Stimulated activated CD8-positive, alpha-beta memory T cell treated with anti-CD3 and anti-CD28 coated beads, Interleukin-7, amount 100 ng/mL, for 48 hours (primary cell): ENCODE data around the gene DHX57.

Experiments used
- DNase-seq, 2 donors: peaks; one replicate each; pipeline ENCODE4 v3.0.0-alpha.2; 2020; ENCODE audit warnings: low read depth in 1 of 2; ENCODE audit errors: extremely low read depth in 1 of 2

DHX57 gene, protein sequence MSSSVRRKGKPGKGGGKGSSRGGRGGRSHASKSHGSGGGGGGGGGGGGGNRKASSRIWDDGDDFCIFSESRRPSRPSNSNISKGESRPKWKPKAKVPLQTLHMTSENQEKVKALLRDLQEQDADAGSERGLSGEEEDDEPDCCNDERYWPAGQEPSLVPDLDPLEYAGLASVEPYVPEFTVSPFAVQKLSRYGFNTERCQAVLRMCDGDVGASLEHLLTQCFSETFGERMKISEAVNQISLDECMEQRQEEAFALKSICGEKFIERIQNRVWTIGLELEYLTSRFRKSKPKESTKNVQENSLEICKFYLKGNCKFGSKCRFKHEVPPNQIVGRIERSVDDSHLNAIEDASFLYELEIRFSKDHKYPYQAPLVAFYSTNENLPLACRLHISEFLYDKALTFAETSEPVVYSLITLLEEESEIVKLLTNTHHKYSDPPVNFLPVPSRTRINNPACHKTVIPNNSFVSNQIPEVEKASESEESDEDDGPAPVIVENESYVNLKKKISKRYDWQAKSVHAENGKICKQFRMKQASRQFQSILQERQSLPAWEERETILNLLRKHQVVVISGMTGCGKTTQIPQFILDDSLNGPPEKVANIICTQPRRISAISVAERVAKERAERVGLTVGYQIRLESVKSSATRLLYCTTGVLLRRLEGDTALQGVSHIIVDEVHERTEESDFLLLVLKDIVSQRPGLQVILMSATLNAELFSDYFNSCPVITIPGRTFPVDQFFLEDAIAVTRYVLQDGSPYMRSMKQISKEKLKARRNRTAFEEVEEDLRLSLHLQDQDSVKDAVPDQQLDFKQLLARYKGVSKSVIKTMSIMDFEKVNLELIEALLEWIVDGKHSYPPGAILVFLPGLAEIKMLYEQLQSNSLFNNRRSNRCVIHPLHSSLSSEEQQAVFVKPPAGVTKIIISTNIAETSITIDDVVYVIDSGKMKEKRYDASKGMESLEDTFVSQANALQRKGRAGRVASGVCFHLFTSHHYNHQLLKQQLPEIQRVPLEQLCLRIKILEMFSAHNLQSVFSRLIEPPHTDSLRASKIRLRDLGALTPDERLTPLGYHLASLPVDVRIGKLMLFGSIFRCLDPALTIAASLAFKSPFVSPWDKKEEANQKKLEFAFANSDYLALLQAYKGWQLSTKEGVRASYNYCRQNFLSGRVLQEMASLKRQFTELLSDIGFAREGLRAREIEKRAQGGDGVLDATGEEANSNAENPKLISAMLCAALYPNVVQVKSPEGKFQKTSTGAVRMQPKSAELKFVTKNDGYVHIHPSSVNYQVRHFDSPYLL (N-terminal part only)

GRCh38 chr2:38875576-38876367, at the start of gene DHX57, which contains the start of gene MORN2:
Gene DHX57 (minus strand): TSS chr2:38875934. CDS start chr2:38868405, 7,529 bp downstream.
Gene MORN2 (plus strand): TSS chr2:38875976.
- DNase-seq, result peak; percentile 62 to 76

GRCh38 chr2:38922902-38923301, 47.2 kb upstream of the DHX57 start:
- DNase-seq, result no peak

DNA sequence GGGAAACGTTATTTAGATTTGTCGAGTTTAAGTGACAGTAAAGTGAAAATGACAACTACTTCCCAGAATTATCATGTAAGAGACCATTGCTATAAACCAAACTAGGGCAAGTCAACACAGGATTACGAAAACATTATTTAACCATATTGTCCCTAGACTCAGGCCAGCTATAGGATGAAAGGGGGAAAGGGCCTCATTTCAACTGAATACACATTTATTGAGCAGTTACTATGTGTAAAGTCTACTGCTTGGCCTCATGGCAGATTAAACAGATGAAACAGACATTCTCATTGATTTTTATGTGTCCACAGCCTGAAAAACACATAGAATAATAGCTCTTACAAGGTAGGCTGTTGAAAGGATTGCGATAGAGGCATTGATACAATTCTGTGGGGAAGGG, 46.7 kb upstream of the DHX57 start:
- DNase-seq, result no peak

GRCh38 chr2:38912619-38913018, 36.9 kb upstream of the DHX57 start:
- no peak for DNase-seq

DNA sequence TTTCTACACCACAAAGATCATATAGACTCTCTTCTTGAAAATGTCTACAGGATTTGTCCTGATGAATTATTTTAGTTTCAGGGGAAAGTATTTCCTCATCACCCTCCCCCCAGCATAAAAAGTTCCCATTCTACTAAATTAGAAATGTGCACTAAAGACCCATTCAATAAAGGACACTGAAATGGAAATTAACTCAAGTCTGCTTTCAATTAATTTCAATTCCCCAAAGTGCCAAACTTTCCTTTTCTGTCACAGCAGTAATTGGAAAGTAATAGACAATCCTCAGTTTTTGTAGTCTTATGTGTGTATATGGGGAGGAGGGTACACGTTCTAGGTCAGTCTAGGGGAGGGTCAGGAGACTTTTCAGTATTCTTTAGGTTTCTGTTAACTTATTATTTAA, 35.5 kb upstream of the DHX57 start:
- no peak for DNase-seq

GRCh38 chr2:38909872-38910271, 34.1 kb upstream of the DHX57 start:
- no peak for DNase-seq

- no peak for DNase-seq
Measured at GRCh38 chr2:38907743-38908562, 32.2 kb upstream of the DHX57 start.

- DNase-seq, result no peak
Measured at GRCh38 chr2:38907242-38907641, 31.5 kb upstream of the DHX57 start.

GRCh38 chr2:38905251-38905650, 29.5 kb upstream of the DHX57 start:
- DNase-seq, result no peak

DNA sequence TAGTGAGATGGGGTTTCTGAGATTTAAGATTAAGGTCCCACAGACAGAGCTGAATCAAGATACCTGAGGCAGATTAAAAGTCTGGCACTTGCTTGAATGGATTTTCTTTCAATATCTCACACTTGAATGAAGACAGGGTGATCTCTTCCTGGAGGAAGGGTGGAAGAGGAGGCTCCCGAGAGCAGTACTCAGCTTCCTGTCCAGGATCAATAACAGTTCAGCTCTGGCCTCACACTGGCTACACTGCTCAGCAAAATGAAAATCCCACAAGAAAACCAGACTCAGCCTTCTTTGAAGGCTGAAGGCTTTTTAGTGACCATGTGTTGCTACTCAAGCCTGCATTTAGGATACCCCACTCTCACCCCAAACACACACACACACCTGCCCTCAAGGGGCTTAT, 25.0 kb upstream of the DHX57 start:
- DNase-seq, result no peak

- DNase-seq, result no peak
Measured at GRCh38 chr2:38898256-38898655, 22.5 kb upstream of the DHX57 start.

- no peak for DNase-seq
Measured at GRCh38 chr2:38892819-38893218, 17.1 kb upstream of the DHX57 start.

DNA sequence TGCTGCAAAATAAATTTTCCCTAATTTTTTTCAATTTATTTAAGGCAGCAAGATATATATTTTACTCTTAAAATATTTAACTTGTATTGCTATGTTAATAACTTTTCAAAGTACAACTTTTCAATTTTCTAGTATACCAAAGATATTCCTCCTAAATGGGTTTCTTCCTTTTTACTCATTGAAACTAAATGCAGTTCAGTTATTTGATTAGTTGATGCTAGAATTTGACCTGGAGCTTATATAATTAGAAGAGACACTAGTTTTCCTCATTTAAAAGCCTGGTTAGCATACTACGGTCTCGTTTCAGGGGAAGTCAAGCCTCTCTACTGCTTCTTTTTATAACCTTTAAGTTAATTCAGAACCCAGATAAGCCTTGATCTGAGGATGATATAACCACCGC, 13.8 kb upstream of the DHX57 start, which contains the start of gene ARHGEF33:
TSS of gene ARHGEF33 (plus strand) at position 301 of the 400 bp plus-strand sequence. CDS start 29,573 bp downstream, outside the sequence.
- no peak for DNase-seq

- DNase-seq, result no peak
Measured at GRCh38 chr2:38889045-38889444, 13.3 kb upstream of the DHX57 start.

- DNase-seq, result no peak
Measured at GRCh38 chr2:38887902-38888554, 12.3 kb upstream of the DHX57 start.

GRCh38 chr2:38887347-38887746, 11.6 kb upstream of the DHX57 start:
- DNase-seq, result no peak

- DNase-seq, result no peak
Measured at GRCh38 chr2:38886063-38886462, 10.3 kb upstream of the DHX57 start.

- no peak for DNase-seq
Measured at GRCh38 chr2:38876407-38876806, 673 bp upstream of the DHX57 start.

DNA sequence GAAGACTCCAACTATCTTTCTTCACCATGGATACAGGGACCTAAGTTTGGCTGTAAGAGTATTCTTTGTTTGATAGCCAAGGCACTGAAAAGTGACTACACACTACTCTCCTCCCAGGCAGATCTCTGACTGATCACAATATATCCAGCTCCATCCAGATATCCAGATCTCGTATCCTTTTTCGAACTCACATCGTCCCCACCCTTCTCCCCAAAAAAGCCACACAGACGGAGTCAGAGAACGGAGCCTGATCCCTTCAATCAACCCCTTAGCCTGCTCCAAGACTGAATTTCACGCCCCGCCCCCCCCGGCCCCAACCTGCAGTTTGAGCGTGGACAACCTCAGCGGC, 533 bp downstream of the DHX57 start:
- DNase-seq, result no peak
